ENCODE results near the gene KLF5. TPM values are rescaled to one million over a fixed set of nuclear protein-coding genes. Genes with fewer than 3 reads are reported as not detected.
A peak's percentile ranks its signal among the peaks of the same experiment; 100 is the strongest.

The KLF5 gene
- total RNA-seq, 1 donor from 2014 or later, result 21.4 TPM

- Mint-ChIP-seq H3K27me3 (ENCODE audit: low read depth, unreplicated experiment) (no peaks in the 10 kb centered on the region), H3K9me3 (ENCODE audit: unreplicated experiment) (no peaks in the 10 kb centered on the region), H3K27ac (ENCODE audit: unreplicated experiment) (no peak overlapping the region), H3K36me3 (ENCODE audit: low read depth, unreplicated experiment) (no peaks in the 10 kb centered on the region), H3K4me3 (ENCODE audit: unreplicated experiment) (no peak overlapping the region), H3K4me1 (ENCODE audit: low read depth, unreplicated experiment) (no peaks in the 10 kb centered on the region)
- peak overlapping the region; percentile 40 for H2AFZ ChIP-seq (ENCODE audit: low read depth, low read length)
- DNase-seq (ENCODE audit: low read depth) (no peak), FAIRE-seq (no peak)
- H3K9me3 ChIP-seq (ENCODE audit: insufficient read depth, low read depth, low read length), result no peaks in the 10 kb centered on the region
- no peak overlapping the region for H3K4me3 ChIP-seq (ENCODE audit: insufficient read depth, low read depth, low read length)
- H3K27ac ChIP-seq (ENCODE audit: low read depth, low read length), result no peak overlapping the region
- H3K9ac ChIP-seq (ENCODE audit: low read length), result no peak overlapping the region
- H3K27me3 ChIP-seq (ENCODE audit: insufficient read depth, low read length), result no peaks in the 10 kb centered on the region
- no peaks in the 10 kb centered on the region for H3K79me2 ChIP-seq (ENCODE audit: insufficient read depth, low read length)
- H3K4me2 ChIP-seq (ENCODE audit: low read length), result no peak overlapping the region
- H3K4me1 ChIP-seq (ENCODE audit: insufficient read depth, low read length), result no peaks in the 10 kb centered on the region
- TF ChIP-seq EZH2 (IDR thresholded peaks at IDR 0.05; ENCODE audit: insufficient read depth, low read length) (no peak), CTCF (IDR thresholded peaks at IDR 0.05; ENCODE audit: insufficient read depth, low read depth, low read length) (no peak)
- H4K20me1 ChIP-seq (ENCODE audit: insufficient read depth, low read length), result no peaks in the 10 kb centered on the region
- H3K36me3 ChIP-seq (ENCODE audit: insufficient read depth, low read length), result no peaks in the 10 kb centered on the region
Observed at GRCh38 chr13:73107970-73108369, 49.2 kb downstream of the KLF5 start.

- Histone ChIP-seq H3K4me2 (ENCODE audit: low read length) (no peak overlapping the region), H3K27me3 (ENCODE audit: insufficient read depth, low read length) (no peaks in the 10 kb centered on the region), H3K79me2 (ENCODE audit: insufficient read depth, low read length) (no peaks in the 10 kb centered on the region), H3K9ac (ENCODE audit: low read length) (no peak overlapping the region), H3K27ac (ENCODE audit: low read depth, low read length) (no peak overlapping the region), H2AFZ (ENCODE audit: low read depth, low read length) (no peak overlapping the region), H3K9me3 (ENCODE audit: insufficient read depth, low read depth, low read length) (no peaks in the 10 kb centered on the region), H3K4me3 (ENCODE audit: insufficient read depth, low read depth, low read length) (no peak overlapping the region), H4K20me1 (ENCODE audit: insufficient read depth, low read length) (no peaks in the 10 kb centered on the region), H3K4me1 (ENCODE audit: insufficient read depth, low read length) (no peaks in the 10 kb centered on the region), H3K36me3 (ENCODE audit: insufficient read depth, low read length) (no peaks in the 10 kb centered on the region)
- Mint-ChIP-seq H3K4me3 (ENCODE audit: unreplicated experiment) (no peak overlapping the region), H3K27ac (ENCODE audit: unreplicated experiment) (no peak overlapping the region), H3K27me3 (ENCODE audit: low read depth, unreplicated experiment) (no peaks in the 10 kb centered on the region), H3K4me1 (ENCODE audit: low read depth, unreplicated experiment) (no peaks in the 10 kb centered on the region), H3K36me3 (ENCODE audit: low read depth, unreplicated experiment) (no peaks in the 10 kb centered on the region), H3K9me3 (ENCODE audit: unreplicated experiment) (no peaks in the 10 kb centered on the region)
- DNase-seq (ENCODE audit: low read depth) (no peak), FAIRE-seq (no peak)
- TF ChIP-seq CTCF (IDR thresholded peaks at IDR 0.05; ENCODE audit: insufficient read depth, low read depth, low read length) (no peak), EZH2 (IDR thresholded peaks at IDR 0.05; ENCODE audit: insufficient read depth, low read length) (no peak)
Observed at GRCh38 chr13:73109288-73109899, 50.6 kb downstream of the KLF5 start.

- H3K27me3 Mint-ChIP-seq (ENCODE audit: low read depth, unreplicated experiment), result no peaks in the 10 kb centered on the region
- H3K9me3 Mint-ChIP-seq (ENCODE audit: unreplicated experiment), result no peaks in the 10 kb centered on the region
- Histone ChIP-seq H3K36me3 (ENCODE audit: insufficient read depth, low read length) (no peaks in the 10 kb centered on the region), H3K27ac (ENCODE audit: low read depth, low read length) (no peak overlapping the region), H3K27me3 (ENCODE audit: insufficient read depth, low read length) (no peaks in the 10 kb centered on the region), H2AFZ (ENCODE audit: low read depth, low read length) (no peak overlapping the region), H3K4me1 (ENCODE audit: insufficient read depth, low read length) (no peaks in the 10 kb centered on the region), H3K4me3 (ENCODE audit: insufficient read depth, low read depth, low read length) (no peak overlapping the region), H4K20me1 (ENCODE audit: insufficient read depth, low read length) (no peaks in the 10 kb centered on the region), H3K9me3 (ENCODE audit: insufficient read depth, low read depth, low read length) (no peaks in the 10 kb centered on the region), H3K4me2 (ENCODE audit: low read length) (no peak overlapping the region), H3K79me2 (ENCODE audit: insufficient read depth, low read length) (no peaks in the 10 kb centered on the region), H3K9ac (ENCODE audit: low read length) (no peak overlapping the region)
- TF ChIP-seq CTCF (IDR thresholded peaks at IDR 0.05; ENCODE audit: insufficient read depth, low read depth, low read length) (no peak), EZH2 (IDR thresholded peaks at IDR 0.05; ENCODE audit: insufficient read depth, low read length) (no peak)
- no peak for FAIRE-seq
- DNase-seq (ENCODE audit: low read depth), result no peak
- no peaks in the 10 kb centered on the region for H3K4me1 Mint-ChIP-seq (ENCODE audit: low read depth, unreplicated experiment)
- no peak overlapping the region for H3K27ac Mint-ChIP-seq (ENCODE audit: unreplicated experiment)
- H3K36me3 Mint-ChIP-seq (ENCODE audit: low read depth, unreplicated experiment), result no peaks in the 10 kb centered on the region
- no peak overlapping the region for H3K4me3 Mint-ChIP-seq (ENCODE audit: unreplicated experiment)
Observed at GRCh38 chr13:73109969-73110368, 51.2 kb downstream of the KLF5 start.

Data from astrocyte (in vitro differentiated cells and primary cell).